Hepatocyte (in vitro differentiated cells): ENCODE data around the gene TEX14.

Source experiments
- EZH2phosphoT487 ChIP-seq: fragments of 200-600 bp; sonication (generic); IDR thresholded peaks from one replicate; pipeline ENCODE4 v1.6.1; 2018; ENCODE audit warnings: antibody characterized with exemption, mild to moderate bottlenecking, low read depth, moderate library complexity; ENCODE audit not compliant: unreplicated experiment, severe bottlenecking
- TF ChIP-seq, protein P1 (sequence below): fragments of 200-600 bp; sonication (generic); IDR thresholded peaks from 2 replicates; pipeline ENCODE4 v1.5.1; 2016; ENCODE audit warnings: antibody characterized with exemption, mild to moderate bottlenecking; ENCODE audit not compliant: poor library complexity

DNA sequence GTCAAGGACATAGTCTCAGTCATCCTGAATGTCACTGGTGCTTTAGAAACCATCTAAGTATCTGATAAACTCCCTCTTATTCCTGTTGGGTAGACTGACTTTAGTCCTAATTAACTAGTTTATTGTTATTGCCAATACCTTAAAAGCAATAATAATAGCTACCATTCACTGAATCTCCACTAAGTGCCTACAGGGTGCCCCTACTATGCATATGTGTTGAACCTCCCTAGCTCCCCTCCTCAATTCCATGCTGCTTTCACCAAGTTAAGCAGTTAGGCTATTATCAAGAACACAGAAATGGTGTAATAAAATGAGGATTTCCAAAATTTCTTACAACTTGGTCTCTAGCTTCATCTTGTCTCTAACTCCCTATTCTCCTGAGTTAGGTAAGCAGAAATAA lies 89.9 kb downstream of the TEX14 start:
- TF ChIP-seq, protein P1, sequence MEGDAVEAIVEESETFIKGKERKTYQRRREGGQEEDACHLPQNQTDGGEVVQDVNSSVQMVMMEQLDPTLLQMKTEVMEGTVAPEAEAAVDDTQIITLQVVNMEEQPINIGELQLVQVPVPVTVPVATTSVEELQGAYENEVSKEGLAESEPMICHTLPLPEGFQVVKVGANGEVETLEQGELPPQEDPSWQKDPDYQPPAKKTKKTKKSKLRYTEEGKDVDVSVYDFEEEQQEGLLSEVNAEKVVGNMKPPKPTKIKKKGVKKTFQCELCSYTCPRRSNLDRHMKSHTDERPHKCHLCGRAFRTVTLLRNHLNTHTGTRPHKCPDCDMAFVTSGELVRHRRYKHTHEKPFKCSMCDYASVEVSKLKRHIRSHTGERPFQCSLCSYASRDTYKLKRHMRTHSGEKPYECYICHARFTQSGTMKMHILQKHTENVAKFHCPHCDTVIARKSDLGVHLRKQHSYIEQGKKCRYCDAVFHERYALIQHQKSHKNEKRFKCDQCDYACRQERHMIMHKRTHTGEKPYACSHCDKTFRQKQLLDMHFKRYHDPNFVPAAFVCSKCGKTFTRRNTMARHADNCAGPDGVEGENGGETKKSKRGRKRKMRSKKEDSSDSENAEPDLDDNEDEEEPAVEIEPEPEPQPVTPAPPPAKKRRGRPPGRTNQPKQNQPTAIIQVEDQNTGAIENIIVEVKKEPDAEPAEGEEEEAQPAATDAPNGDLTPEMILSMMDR, result no peak
- TF ChIP-seq EZH2phosphoT487, result no peak
